ENCODE measurements around the gene APOA5.
"Not testable (repeated sequence)": the region's sequence is repeated elsewhere in the genome, so short reads cannot be mapped to it uniquely, and the experiment has no call there.

APOA5 gene

DNA sequence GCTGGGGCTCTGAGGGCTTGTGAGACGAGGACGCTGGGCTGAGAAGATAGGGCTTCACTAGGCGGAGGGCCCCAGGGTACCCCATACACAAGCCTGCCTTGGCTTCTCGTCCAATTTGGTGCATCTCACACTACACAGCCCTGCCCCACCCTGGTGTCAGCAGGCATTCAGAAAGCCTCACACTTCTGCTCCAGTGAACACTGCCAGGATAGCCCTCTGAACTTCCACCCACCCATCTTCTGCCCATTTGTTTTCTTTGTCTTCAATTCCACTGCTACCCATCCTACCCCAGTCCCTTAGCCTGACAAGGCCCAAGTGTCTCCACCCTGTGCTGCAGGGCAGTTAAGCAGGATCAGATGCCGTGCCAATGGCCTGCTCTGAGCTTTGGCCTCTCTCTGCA, 17.0 kb downstream of the APOA5 start:
- DNase-seq (ENCODE audit: low read depth in 3 of 3): no peak

DNA sequence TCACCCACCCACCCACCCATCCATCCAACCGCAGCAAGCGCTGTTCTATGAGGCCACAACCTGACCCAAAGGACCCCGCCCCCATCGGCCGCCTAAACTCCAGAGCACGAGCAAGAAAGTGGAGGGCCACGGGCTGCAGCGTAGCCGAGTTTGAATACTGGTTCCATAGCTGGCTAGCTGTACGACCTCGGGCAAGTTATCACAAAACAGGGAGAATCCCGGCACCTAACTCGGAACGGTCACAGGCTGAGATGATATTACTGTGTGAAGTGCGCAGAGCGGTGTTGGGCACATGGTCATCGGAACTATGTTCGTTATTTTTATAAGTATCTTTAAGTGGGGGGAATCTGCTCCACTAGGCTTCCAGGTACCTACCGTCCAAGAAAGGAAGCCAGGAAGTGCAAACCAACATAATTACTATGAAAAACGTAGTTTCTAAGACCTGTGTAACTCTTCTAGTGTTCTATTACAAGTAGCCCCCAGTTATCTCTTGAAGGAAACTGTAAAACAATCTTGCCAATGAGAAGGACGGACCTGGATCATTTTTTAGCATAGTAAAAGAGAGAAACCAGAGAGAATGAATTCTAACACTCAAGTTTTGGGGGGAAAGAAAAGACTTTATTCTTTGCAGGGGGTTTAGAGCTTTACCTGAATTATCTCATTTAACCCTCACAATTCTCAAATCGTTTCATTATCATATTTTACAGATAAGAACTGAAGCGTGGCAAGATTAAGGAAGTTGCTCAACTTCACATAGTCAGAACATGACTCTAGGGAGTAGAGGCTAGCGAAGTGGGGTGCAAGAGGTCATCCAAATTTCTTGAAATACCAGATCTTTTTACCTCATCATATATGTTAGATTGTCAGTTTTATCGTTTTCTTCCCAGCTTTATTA, 18.2 kb downstream of the APOA5 start:
- no peak for DNase-seq (ENCODE audit: low read depth in 3 of 3)

DNA sequence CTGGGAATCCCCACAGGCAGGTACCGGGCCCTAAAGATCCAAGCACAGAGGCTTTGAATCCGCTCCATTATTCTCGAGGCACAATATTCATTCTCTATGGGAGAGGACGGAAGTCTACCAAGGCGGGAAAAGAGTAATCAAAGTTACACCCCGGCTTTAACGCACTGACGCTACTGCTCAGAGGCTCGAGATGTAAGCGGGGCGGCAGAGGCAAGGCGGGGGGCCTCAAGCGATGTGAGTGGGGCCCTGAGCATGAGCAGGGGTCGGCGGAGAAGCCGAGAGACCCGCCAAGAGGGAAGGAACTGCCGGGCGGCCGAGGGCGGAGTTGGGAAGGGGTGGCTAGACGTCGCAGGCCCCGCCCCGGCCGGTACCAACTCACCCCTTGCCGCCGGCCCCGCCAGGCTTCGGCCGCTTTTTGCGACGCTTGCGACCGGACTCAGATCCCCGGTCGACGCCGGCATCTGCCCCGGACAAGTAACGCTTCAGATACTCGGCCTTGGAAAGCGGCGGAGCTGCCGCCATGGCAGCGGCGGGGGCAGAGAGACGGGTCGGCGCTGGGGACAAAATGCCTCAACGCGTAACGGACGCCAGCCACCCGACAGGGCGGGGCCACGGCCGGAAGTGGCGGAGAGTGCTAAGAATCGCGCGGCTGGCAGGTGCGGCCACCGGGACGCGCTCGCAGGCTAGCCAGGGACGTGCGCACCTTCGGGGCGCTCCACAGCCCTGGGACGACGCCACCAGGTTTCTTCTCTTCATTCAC, 19.1 kb downstream of the APOA5 start, which contains the start of gene BUD13:
BUD13 (minus strand) TSS at position 545 of the 760 bp plus-strand sequence; CDS start at position 522, 23 bp downstream.
- peak; percentile 86 to 95 (median 86) for DNase-seq (ENCODE audit: low read depth in 3 of 3)

DNA sequence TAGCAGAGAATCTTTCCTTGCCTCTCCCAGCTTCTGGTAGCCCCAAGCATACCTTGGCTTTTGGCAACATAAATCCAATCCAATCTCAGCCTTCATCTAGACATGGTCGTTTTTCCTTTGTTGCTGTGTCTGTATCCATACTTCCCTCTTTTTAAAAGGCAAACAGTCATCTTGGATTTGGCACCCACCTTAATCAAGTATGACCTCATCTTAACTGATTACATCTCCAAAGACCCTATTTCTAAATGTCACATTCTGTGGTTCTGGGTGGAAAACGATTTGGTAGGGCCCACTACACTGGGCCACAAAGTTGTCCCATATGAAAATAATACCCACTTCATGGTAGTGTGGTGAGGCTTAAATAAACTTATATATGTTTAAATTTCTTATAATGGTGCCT, 19.7 kb downstream of the APOA5 start:
- no peak for DNase-seq (ENCODE audit: low read depth in 3 of 3)

DNA sequence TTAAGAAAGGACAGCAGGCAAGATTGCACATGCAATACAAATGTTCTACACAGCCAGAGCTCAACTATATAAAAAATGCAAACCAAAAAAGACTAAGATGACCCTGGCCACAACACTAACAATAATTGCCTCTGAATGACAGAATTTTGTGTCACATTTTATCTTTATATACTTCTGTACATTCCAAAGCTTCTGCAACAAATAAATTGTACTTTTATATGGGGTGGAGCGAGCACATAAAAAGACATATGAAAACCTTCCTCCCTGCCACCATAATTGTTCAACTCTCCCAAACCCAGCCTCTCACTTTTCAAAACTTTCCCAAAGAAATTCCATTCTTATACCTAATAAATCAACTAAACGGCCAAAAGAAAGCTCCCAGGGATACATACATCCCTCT, 29.5 kb downstream of the APOA5 start:
- DNase-seq (ENCODE audit: low read depth in 3 of 3): no peak

DNA sequence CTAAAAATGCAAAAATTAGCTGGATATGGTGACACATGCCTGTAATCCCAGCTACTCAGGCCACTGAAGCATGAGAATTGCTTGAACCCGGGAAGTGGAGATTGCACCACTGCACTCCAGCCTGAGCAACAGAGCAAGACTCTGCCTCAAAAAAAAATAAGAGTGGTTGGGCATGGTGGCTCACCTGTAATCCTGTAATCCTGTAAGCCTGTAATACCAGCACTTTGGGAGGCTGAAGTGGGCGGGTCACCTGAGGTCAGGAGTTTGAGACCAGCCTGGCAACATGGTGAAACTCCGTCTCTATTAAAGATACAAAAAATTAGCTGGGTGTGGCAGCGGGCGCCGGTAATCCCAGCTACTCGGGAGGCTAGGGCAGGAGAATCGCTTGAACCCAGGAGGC, 35.6 kb downstream of the APOA5 start:
- not testable (repeated sequence) for DNase-seq (ENCODE audit: low read depth in 3 of 3)

DNA sequence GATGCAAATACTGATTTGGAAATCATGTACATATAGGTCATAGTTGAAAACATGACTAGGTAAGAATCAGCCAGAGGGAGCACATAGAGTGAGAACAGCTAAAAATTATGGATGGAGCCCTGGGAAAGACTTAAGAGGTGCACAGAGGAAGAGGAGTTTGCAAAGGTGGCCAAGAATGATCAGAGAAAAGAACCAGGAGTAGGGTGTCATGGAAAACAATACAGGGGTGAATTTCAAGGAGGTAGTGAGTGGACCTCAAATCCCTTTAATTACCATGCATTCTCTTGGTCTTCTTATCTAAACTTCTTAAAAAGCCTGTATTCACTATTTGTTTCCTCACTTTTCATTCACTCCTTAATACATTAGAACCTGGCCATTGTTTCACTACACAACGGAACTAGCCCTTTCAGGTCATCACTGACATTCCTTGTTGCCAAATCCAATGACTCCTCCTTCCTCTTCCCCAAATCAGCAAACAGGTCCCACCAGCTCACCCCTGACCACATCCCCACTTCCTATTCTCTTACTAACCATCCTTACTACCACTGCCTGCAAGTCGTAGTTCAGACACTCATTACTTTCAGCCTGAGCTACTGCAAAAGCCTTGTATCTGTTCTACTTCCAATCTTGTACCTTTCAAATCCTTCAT, 41.5 kb downstream of the APOA5 start:
- no peak for DNase-seq (ENCODE audit: low read depth in 3 of 3)

DNA sequence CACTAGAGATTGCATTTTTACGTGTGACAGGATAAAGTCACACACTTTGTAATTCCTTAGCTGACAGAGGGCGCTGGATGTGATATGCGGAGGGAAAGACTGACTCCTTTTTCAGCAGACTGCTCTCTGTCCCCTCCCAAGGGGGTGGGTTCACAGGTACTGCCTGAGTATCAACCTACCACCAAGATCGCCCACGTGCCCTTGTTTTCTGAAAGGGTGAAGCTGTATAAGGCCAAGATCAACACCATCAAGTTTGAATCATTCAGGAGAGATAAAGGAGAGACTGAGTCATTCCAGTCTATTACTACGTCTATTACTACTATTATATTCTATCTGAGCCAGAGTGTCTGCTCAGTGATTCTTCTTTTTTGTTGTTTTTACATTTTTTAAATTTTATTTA, 49.6 kb downstream of the APOA5 start:
- no peak for DNase-seq (ENCODE audit: low read depth in 3 of 3)

DNA sequence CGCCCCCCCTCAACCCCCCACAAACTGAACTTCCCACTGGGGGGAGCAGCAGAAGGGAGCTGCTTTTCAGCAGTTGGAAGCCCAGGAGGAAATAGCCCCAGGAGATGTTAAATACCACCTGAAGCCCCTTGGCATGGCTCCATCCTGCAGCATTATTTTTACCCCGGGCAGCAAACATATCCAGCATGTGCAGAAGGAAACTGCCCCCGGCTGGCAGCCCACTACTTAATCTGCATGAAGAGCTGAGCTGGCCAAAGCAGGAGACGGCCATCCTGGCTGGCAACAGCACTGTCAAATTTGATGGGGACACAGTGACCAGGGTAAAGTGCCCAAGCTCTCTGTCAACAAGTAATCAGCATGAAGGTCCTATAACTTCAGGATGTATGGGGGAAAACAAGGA, 50.9 kb downstream of the APOA5 start:
- DNase-seq (ENCODE audit: low read depth in 3 of 3): no peak
